PC-9 (cell line): ENCODE results near the gene NKAIN2.

Experiments used
- CTCF ChIP-seq: fragments of 200-600 bp; sonication (generic); conservative IDR thresholded peaks from 2 replicates; pipeline ENCODE4 v1.6.1; 2017; ENCODE audit warnings: mixed run types, antibody characterized with exemption, mild to moderate bottlenecking, moderate library complexity
- EZH2 ChIP-seq: fragments of 200-600 bp; sonication (generic); IDR thresholded peaks from 2 replicates; pipeline ENCODE4 v1.8.0; 2017; ENCODE audit warnings: antibody characterized with exemption, low read depth

GRCh38 chr6:124053315-124053714, 249.7 kb downstream of the NKAIN2 start:
- no peak for TF ChIP-seq CTCF
- TF ChIP-seq EZH2 = no peak
